Peyer's patch (tissue), 4 donors: ENCODE data around the gene SLC38A4.

Experiments
- POLR2A ChIP-seq, 2 donors: fragments of 450-650 bp; IDR thresholded peaks; one replicate each; pipeline ENCODE4 v1.5.1; 2017; ENCODE audit warnings: antibody characterized with exemption in 2 of 2, mild to moderate bottlenecking in 2 of 2, moderate library complexity in 2 of 2
- TF ChIP-seq, protein P1 (sequence below), 6 experiments: fragments of 450-650 bp in 4 of 6; fragments of 200-600 bp in 2 of 6; sonication (generic) in 1 of 6; IDR thresholded peaks; one replicate each; pipeline ENCODE4 v1.5.1; 2017 to 2019; ENCODE audit warnings: antibody characterized with exemption in 6 of 6, mild to moderate bottlenecking in 3 of 6, moderate library complexity in 1 of 6

- TF ChIP-seq, protein P1, sequence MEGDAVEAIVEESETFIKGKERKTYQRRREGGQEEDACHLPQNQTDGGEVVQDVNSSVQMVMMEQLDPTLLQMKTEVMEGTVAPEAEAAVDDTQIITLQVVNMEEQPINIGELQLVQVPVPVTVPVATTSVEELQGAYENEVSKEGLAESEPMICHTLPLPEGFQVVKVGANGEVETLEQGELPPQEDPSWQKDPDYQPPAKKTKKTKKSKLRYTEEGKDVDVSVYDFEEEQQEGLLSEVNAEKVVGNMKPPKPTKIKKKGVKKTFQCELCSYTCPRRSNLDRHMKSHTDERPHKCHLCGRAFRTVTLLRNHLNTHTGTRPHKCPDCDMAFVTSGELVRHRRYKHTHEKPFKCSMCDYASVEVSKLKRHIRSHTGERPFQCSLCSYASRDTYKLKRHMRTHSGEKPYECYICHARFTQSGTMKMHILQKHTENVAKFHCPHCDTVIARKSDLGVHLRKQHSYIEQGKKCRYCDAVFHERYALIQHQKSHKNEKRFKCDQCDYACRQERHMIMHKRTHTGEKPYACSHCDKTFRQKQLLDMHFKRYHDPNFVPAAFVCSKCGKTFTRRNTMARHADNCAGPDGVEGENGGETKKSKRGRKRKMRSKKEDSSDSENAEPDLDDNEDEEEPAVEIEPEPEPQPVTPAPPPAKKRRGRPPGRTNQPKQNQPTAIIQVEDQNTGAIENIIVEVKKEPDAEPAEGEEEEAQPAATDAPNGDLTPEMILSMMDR (IDR thresholded peaks at IDR 0.05), result no peak
- TF ChIP-seq POLR2A (IDR thresholded peaks at IDR 0.05), result no peak
Observed at GRCh38 chr12:46718495-46718894, 107.3 kb downstream of the SLC38A4 start.
